ENCODE measurements around the gene PIWIL1.

The PIWIL1 gene

DNA sequence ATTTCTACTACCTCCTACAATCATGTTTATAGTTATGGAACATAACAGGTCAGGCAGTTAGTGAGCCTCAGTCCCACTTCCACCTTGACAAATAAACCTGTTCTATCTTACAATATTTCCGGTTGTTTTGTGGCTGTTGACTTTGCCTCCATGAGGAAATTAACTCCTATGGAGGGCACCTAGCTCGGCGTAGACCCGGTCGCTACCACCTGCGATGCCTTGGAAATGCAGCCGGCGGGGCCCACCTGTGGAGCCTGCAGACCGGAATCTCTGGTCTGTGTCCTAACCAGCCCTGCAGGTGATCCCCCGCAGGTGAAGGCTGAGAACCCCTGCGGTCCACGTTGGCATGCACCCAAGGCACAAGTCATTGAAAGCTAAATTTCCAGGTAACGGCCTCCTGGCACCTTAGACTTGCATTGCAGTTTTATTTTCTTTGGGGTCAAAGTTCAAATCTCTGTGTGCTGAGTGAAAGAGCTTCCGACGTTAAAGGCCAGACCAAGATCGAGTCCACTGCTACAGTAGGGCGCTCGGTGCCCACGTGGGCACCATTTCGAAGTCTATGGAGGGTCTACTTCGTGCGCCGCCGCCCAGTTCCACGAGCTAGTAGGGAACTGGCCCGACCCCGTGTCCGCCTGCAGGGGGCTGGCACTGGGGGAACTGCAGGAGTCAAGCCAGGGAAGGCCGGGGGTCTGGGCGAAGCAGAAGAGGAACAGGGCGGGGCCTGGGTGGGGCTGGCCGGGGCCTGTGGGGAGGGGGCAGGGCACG is 782 bp upstream of the PIWIL1 start:
- no peak for DNase-seq (ENCODE audit: low spot score)

DNA sequence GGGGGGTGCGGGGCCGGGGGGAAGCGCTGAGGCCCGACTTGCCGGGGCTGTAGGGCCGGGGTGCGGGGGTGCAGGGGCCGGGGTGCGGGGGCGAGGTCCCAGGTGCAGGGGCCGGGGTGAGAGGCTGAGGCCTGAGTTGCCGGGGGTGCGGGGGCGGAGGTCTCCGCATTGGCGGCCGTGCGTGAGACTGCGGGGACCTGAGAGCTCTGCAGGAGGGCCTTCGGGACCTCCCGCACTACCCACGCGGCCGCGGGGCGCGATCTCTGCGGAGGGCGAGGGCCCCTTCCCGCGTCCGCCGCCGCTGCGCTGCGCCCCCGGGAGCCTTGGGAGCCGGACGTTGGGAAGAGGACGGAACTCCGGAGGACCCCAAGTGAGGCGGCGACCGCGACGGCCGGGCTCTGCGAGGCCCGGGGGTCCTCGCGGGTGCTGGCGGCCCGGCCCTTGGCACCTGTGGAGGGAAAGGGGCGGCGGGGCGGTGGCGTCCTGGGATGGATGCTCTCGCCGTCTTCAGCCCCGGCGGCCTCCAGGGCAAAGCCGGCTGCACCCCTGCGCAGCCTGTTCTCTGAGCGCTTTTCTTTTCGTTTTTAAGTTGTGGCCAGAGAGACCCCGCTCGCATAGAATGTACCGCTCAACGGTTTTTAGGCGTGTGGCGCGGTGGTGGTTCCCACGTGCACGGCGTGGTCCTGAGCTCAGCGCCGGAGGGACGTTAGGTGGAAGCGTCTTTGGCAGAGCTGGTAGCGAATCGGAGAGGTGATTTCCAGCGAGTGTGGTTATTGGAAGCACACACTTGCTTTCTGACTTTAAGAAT is 1.3 kb downstream of the PIWIL1 start:
- DNase-seq (ENCODE audit: low spot score) = no peak

DNA sequence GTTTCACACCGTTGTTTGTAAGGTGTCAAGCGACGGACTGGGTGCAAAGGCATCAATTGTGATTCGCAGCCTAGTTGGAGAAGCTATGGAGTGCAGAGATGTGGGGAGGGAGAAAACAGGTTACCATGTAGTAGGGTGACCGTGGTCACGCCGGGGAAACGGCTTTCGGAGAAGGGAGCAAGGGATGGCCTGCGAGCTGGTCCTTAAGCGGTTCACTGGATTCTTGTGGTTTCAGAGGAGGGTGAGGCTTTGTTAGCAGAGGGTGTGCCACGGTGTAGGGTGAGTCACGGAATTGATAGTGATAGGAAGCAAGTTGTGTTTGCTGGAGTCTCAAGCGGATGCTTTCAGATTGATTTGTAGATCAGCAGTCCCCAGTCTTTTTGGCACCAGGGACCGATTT is 2.3 kb downstream of the PIWIL1 start:
- DNase-seq (ENCODE audit: low spot score) = no peak

DNA sequence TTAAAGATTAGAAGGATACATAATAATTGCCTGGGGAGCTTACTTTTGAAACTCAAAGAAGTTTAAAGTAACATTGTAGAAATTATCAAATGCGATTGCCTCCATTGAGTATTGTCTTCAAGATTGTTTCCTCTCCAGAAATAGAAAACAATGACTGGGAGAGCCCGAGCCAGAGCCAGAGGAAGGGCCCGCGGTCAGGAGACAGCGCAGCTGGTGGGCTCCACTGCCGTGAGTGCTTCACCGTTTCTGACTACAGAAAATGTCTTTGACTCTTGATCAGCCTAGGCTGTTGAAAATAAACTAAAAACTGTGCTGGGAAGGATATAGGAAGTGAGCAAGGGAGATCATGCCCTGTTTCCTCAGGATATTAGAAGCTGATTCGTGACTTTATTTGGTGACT is 4.8 kb downstream of the PIWIL1 start:
- DNase-seq (ENCODE audit: low spot score) = no peak

DNA sequence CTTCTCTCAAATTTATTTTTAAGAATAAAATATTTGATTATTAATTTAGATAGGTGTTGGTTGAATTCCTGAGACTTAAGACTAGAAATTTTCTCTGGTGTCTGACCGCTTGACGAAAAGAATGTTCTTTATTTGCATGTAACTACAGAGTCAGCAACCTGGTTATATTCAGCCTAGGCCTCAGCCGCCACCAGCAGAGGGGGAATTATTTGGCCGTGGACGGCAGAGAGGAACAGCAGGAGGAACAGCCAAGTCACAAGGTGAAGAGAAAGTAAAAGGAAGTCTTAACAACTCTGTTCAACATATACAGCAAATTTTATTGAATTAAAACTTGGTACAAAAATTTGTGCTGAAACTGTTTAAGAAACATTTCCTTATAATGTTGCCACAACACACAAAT is 5.2 kb downstream of the PIWIL1 start:
- no peak for DNase-seq (ENCODE audit: low spot score)

DNA sequence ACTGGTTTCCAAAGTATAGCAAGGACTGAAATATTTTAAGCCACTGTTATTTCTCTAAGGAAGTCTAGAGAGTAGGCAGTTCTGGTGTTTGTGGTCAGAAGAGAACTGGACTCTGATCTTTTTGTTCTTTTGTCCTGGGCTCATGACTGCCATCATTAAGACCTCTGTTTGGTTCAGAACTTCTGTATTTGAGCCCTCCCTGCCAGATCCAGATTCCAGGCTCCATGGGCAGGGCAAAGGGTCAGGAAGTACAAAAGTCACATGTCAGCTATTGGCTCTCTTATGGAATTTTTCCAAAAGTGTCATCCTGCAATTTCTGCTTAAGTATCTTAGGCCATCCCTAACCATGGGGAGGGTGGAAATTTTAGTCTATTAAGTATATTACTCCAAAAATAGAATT is 6.8 kb downstream of the PIWIL1 start:
- DNase-seq (ENCODE audit: low spot score) = no peak

DNA sequence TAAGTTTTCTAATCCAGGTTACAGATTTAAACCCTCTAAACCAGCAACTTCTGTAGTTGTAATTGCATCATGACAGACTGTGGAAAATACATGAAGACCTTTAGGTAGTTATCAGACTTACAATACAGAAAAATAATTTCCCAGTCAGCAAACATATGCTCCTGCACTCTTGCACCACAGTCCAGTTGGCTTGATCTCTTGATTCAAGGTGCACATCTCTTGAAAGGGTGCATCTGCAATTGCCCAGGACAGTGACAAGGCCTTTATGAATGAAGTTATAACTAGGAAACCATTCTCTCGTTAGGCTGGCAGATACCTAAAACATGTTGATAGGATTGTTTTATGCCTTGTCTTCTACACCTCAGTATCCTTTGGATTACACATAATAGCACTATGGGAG is 7.6 kb downstream of the PIWIL1 start:
- no peak for DNase-seq (ENCODE audit: low spot score)

DNA sequence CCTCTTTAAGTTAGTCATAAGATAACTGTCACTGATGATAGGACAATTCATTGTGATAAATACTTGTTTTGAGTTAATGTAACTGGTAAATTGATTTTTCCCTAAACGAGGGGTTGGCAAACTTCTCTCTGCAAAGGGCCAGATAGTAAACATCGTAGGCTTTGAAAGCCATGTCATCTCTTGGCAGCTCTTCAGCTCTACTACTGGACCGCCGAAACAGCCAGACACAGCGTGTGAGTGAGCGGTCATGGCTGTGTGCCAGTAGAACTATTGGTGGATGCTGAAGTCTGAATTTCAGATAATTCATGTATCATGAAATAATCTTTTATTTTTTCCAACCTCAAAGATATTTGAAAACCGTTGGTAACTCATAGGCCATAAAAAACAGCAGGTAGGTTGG is 9.9 kb downstream of the PIWIL1 start:
- DNase-seq (ENCODE audit: low spot score) = no peak

DNA sequence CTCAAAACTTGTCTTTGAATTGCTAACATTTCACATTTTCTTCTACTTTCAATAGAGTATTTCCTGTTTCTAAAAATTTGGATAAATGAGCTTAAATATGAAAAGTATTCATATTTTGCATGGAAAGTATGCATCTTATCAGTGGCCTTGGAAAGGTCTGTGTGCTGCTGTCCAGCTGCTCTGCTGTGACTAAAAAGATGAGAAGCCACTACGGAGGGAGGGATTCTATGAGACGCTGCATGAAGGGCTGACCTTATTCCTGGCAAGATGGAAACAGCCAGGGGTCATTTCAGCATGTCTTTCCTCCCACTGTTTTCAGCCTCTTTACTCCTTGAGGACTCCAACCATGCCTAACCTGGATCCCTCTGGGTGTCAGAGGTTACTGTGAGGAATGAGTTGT is 13.0 kb downstream of the PIWIL1 start:
- DNase-seq (ENCODE audit: low spot score) = no peak

DNA sequence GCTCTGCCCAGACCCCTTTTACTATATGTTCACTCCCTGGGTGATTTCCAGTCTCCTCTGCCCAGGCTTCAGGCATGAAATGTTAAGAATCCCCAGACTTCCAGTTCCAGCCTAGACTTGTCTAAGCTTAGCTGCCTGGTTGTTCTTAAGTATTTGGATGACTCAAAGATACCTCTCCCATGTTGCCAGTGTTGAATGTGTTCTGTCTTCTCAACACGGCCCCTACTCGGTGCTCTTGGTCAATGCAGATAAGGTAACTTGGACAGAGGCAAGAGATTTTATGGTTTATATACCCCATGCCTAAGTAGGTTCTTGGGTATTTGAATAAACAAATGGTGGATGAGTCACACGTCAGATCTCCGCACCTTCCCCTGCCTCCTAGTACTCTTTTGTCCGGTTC is 13.6 kb downstream of the PIWIL1 start:
- DNase-seq (ENCODE audit: low spot score) = no peak

DNA sequence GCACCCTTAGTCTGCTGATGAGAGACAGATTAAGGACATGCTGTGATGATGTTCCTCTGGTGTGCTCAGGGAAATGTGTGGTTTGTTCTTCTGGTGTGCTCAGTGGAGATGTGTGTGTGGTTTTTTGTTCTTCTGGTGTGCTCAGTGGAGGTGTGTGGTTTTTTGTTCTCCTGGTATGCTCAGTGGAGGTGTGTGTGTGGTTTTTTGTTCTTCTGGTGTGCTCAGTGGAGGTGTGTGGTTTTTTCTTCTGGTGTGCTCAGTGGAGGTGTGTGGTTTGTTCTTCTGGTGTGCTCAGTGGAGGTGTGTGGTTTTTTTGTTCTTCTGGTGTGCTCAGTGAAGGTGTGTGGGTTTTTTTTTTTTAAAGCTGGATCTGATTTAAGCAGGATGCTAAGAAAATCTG is 15.4 kb downstream of the PIWIL1 start:
- DNase-seq (ENCODE audit: low spot score) = no peak

DNA sequence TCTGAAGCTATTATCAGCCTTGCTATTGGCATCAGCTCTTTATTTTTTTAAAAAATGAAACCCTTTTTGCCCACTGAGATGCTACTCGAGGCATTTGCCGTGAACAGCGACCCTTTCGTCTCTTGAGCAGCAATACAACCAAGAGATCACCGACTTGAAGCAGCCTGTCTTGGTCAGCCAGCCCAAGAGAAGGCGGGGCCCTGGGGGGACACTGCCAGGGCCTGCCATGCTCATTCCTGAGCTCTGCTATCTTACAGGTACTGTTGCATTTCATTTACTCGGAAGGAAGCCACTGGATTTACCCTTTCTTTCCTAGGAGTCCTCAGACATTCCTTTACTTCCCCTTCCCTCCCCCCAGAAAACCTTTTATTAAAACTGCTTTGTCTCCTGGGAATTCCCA is 16.7 kb downstream of the PIWIL1 start:
- no peak for DNase-seq (ENCODE audit: low spot score)

DNA sequence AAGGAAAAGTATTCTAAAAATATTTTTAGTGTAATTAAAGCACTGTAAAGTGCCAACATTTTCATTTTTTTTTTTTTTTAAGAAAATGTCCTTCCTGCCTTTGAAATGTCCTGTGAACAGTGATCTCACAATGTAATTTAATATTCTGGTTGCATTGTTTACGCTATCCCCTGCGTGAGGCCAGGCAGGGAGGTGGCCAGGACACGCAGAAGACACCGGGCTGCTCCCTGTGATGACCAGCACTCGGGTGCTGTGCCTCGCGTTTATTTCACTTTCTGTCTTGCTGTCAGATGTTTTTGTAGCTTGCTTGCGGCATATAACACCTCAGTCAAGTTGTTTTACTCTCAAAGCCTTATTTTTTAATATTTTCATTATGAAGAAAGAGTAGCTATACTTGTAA is 18.5 kb downstream of the PIWIL1 start:
- DNase-seq (ENCODE audit: low spot score) = no peak

DNA sequence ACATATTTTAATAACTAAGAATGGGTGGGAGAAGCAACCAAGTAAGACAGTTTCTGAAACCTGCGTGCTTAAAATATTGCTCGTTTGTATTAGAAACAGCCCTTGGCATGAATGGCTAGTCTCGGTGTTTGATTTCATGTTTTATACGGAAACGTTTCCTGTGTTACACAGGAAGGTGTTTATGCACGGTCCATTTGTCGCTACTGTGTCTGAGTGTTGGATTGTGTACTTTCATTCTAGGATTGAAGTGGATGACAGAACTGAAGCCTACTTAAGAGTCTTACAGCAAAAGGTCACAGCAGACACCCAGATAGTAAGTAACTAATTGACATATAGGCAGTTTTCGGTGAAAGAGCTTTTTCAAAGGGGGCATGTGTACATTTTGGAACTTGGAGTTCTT is 19.6 kb downstream of the PIWIL1 start:
- no peak for DNase-seq (ENCODE audit: low spot score)

DNA sequence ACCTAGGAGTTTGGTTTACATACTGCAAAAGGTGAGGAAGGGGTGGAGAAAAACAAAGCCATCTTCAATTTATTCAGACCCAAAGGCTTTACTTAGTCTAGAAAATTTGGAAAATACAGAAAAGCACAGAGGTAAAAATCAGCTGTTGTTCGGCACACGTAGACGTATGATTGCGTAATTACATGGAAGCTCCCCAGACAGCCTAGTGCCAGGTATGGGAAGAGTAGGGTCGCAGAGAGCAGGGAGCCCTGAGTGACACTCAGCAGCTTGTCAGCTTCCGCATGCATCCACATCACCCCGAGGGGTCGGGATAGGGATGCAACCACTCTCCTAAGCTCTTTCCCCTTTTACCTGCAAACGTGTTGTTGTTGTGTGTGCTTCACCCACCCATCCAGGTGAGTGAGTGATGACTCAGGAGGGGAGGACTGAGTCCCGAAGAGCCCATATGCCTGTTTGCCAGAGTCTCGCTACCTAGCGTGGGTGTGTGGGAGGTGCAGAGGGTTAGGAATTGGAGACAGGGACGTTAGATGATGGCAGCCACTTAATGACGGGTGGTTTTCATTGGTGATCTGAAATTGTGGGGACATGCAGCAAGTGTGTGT is 20.1 kb downstream of the PIWIL1 start:
- DNase-seq (ENCODE audit: low spot score) = no peak

DNA sequence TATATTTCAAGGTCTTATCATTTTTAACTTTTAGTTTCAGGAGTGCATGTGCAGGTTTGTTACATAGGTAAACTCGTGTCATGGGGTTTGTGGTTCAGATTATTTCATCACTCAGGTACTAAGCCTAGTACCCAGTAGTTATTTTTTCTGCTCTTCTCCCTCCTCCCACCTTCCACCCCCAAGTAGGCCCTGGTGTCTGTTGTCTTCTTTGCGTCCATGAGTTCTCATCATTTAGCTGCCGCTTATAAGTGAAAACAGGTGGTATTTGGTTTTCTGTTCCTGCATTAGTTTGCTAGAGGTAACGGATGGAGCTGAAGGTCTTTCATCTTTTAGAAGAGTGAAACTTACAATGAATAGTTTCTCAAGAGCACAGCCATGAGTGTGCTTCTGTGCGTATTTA is 24.4 kb downstream of the PIWIL1 start:
- DNase-seq (ENCODE audit: low spot score) = no peak

DNA sequence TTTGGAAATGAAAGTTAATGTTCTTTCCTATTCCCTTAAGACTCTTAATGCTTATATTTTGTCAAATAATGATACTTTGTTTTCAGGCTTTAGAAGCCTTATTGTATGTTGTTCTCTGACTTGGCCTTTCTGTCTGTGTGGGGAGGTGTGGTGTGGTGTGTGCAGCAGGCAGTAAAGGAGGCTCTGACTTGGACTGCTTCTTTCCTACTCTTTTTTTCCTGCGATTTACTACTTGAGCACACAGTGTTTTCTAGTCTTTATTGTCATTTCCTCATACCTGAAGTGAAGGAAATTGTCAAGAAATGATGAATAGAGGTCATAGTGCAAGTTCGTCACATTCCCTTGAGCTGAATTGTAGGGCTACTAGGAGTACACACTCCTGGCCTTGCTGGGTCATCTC is 26.9 kb downstream of the PIWIL1 start:
- no peak for DNase-seq (ENCODE audit: low spot score)

DNA sequence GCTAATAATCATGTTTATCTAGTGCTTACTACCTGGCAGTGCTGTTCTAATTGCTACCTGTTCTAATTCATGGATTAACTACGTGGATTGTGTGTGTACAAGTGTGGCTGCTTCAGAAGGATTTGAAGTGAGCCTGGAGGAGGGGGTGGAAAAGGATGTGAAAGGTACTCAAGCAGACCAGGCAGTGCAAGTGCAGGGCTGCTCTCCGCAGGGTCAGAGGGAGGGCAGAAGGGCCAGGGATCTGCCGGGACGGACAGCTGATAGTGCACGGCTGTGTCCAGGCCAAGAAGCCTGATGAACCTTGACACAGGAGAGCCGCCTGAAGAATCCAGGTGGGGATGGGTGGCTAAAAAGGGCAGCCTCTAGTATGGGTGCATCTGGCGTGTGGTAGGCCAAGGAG is 28.5 kb downstream of the PIWIL1 start:
- DNase-seq (ENCODE audit: low spot score) = no peak

DNA sequence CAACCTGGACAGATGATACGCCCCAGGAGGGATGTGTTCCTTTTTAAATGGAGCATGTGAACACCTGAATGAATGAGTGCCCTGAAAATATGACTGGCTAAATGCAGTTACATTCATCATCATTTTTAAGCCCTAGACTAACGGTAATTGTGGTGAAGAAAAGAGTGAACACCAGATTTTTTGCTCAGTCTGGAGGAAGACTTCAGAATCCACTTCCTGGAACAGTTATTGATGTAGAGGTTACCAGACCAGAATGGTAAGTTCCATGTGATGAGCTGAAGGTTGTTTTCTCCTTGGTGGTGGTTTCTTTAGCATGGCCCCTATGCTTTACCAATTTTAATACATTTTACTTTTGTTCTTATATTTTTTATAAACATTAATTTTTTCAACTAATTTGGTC is 29.3 kb downstream of the PIWIL1 start:
- DNase-seq (ENCODE audit: low spot score) = no peak

DNA sequence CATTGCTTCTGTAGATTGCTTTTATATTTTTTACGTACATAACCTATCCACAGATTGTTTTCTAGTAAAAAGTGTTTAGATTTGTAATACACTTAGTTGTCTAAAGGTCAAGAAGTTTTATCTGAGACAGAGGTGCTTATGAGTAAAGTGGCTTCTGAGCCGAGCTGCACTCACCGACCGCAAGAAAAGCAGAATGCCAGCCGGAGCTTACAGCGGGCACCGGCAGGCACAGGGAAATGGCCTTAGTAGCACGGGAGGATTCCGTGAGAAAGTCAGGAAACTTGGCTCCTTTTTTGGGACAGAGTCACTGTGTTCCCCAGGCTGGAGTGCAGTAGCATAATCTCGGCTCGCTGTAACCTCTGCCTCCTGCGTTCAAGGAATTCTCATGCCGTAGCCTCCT is 29.8 kb downstream of the PIWIL1 start:
- no peak for DNase-seq (ENCODE audit: low spot score)

DNA sequence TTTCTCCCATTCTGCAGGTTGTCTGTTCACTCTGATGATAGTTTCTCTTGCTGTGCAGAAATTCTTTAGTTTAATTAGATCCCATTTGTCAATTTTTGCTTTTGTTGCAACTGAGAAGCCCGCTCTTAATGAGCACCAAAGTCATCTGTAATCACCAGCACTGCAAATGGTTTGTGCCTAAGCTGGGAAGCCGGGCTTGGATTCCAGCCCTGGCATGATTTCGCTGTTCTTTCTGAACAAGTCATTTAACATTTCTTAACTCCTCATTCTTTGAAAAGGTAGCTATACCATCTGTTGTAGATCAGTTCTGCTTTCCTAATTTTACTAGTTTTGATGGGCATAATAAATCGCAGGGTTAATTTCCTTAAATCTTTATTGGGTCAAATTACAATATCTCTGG is 32.1 kb downstream of the PIWIL1 start:
- DNase-seq (ENCODE audit: low spot score) = no peak

DNA sequence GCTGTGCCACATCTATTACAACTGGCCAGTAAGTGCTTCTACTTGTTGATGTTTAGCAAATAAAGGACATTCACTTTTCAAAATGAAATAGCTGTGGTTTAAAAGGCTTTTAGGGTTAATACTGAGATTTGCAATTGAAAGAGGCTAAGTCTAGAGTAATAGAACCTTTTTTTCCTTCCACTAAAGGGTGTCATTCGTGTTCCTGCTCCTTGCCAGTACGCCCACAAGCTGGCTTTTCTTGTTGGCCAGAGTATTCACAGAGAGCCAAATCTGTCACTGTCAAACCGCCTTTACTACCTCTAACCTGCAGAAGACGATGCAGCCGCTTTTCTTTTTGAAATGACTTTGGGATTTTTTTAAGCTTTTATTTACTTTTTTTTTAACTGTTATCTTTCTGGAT is 33.6 kb downstream of the PIWIL1 start:
- DNase-seq (ENCODE audit: low spot score) = no peak

DNA sequence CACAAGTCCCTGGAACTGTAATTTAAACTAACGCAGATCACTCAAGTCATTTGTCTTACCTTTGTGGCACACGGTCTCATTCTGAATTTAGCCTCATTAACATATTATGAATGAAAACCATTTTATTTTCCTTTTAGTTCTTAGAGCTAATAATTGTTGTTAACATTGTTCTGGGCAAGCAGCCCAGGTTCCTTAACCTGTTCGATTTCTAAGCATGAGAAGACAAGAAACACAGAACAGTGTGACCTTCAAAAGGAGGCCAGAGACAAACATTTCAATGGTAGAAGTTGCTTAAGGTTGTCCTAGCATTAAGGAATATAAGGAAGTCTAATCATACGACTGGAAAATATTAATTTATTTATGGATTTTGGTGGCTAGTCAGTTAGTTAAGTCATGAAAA is 35.2 kb downstream of the PIWIL1 start:
- no peak for DNase-seq (ENCODE audit: low spot score)

Measured in activated CD4-positive, alpha-beta T cell treated with anti-CD3 and anti-CD28 coated beads, Interleukin-2, Interleukin-4, amounts not matched to agents 100 ng/mL and 50 ng/mL, durations not matched to agents 16 hours and 8 hours (primary cell).